GM23338 (cell line): ENCODE results near the gene MGAT5. TPM values are rescaled to one million over a fixed set of nuclear protein-coding genes. Genes with fewer than 3 reads are reported as not detected.

Experiments
- ATAC-seq: fragments of 200-7000 bp; cut with Tn5 transposase; 3 replicates; pipeline ENCODE4 v1.9.1; 2020
- DNase-seq: peaks from one replicate; pipeline ENCODE4 v3.0.0-alpha.2; 2015; ENCODE audit warnings: low spot score
- H2AFZ ChIP-seq: fragments of 200-600 bp; sonication (generic); 2 replicates; pipeline ENCODE4 v1.8.0; 2016; ENCODE audit warnings: antibody characterized with exemption, mild to moderate bottlenecking, moderate library complexity
- H3F3A ChIP-seq: fragments of 200-600 bp; sonication (generic); replicated peaks from 2 replicates; pipeline ENCODE4 v1.8.0; 2017; ENCODE audit warnings: antibody characterized with exemption, mixed run types, low read depth
- H3K27ac ChIP-seq: fragments of 200-600 bp; sonication (generic); 2 replicates; pipeline ENCODE4 v1.6.1; 2016; ENCODE audit warnings: low read depth
- H3K27me3 ChIP-seq: fragments of 200-600 bp; sonication (generic); 2 replicates; pipeline ENCODE4 v1.8.0; 2016; ENCODE audit warnings: mild to moderate bottlenecking, mixed run types, moderate library complexity; ENCODE audit not compliant: insufficient read depth
- H3K36me3 ChIP-seq: fragments of 200-600 bp; sonication (generic); 2 replicates; pipeline ENCODE4 v1.8.0; 2016; ENCODE audit warnings: mild to moderate bottlenecking; ENCODE audit not compliant: insufficient read depth
- H3K4me1 ChIP-seq: fragments of 200-600 bp; sonication (generic); 2 replicates; pipeline ENCODE4 v1.8.0; 2016; ENCODE audit warnings: mild to moderate bottlenecking, moderate library complexity; ENCODE audit not compliant: insufficient read depth
- H3K4me2 ChIP-seq: fragments of 200-600 bp; sonication (generic); 2 replicates; pipeline ENCODE4 v1.7.1; 2017; ENCODE audit warnings: mixed run types
- H3K4me3 ChIP-seq: fragments of 200-600 bp; sonication (generic); 2 replicates; pipeline ENCODE4 v1.6.1; 2016; ENCODE audit warnings: mixed run types
- H3K79me2 ChIP-seq: fragments of 200-600 bp; sonication (generic); replicated peaks from 2 replicates; pipeline ENCODE4 v1.8.0; 2017; ENCODE audit warnings: mild to moderate bottlenecking; ENCODE audit not compliant: insufficient read depth
- H3K9me2 ChIP-seq: fragments of 200-600 bp; sonication (generic); 2 replicates; pipeline ENCODE4 v1.8.0; 2017; ENCODE audit not compliant: insufficient read depth
- H4K20me1 ChIP-seq: fragments of 200-600 bp; sonication (generic); replicated peaks from 2 replicates; pipeline ENCODE4 v1.8.0; 2017; ENCODE audit warnings: mild to moderate bottlenecking; ENCODE audit not compliant: insufficient read depth
- H3K27ac Mint-ChIP-seq: 2 replicates; pipeline ENCODE4 v1.8.0; 2020; ENCODE audit warnings: inconsistent platforms, mild to moderate bottlenecking, moderate library complexity, mixed read lengths
- H3K27me3 Mint-ChIP-seq: 3 replicates; pipeline ENCODE4 v1.8.0; 2022; ENCODE audit warnings: low read depth, mild to moderate bottlenecking, moderate library complexity, mixed read lengths, inconsistent platforms; ENCODE audit not compliant: insufficient read depth, poor library complexity
- H3K36me3 Mint-ChIP-seq: 3 replicates; pipeline ENCODE4 v1.8.0; 2021; ENCODE audit warnings: low read depth, mild to moderate bottlenecking, inconsistent platforms, moderate library complexity, mixed read lengths
- H3K4me1 Mint-ChIP-seq: 3 replicates; pipeline ENCODE4 v1.8.0; 2020; ENCODE audit warnings: mild to moderate bottlenecking, inconsistent platforms, mixed read lengths
- H3K4me3 Mint-ChIP-seq: 3 replicates; pipeline ENCODE4 v1.8.0; 2021; ENCODE audit warnings: moderate library complexity, mild to moderate bottlenecking, inconsistent platforms, mixed read lengths
- H3K9me3 Mint-ChIP-seq: 3 replicates; pipeline ENCODE4 v1.8.0; 2020; ENCODE audit warnings: moderate library complexity, mild to moderate bottlenecking, inconsistent platforms, mixed read lengths
- EZH2 ChIP-seq: fragments of 200-600 bp; sonication (generic); IDR thresholded peaks from one replicate; pipeline ENCODE4 v1.8.0; 2017; ENCODE audit warnings: antibody characterized with exemption, mild to moderate bottlenecking, low read depth; ENCODE audit not compliant: unreplicated experiment
- EZH2phosphoT487 ChIP-seq: fragments of 200-600 bp; sonication (generic); IDR thresholded peaks from one replicate; pipeline ENCODE4 v1.8.1; 2018; ENCODE audit warnings: antibody characterized with exemption; ENCODE audit not compliant: unreplicated experiment
- POLR2AphosphoS5 ChIP-seq: IDR thresholded peaks from 2 replicates; pipeline ENCODE4 v1.6.1; 2016; ENCODE audit warnings: antibody characterized with exemption, low read depth
- REST ChIP-seq: IDR thresholded peaks from one replicate; pipeline ENCODE4 v1.6.1; 2018; ENCODE audit warnings: antibody characterized with exemption; ENCODE audit not compliant: unreplicated experiment
- ZNF114 ChIP-seq: fragments of 250-450 bp; sonication (Bioruptor Pico); IDR thresholded peaks from 2 replicates; pipeline ENCODE4 v1.5.0; 2020; ENCODE audit warnings: mild to moderate bottlenecking, moderate library complexity
- long read RNA-seq: library from polyadenylated mRNA; unstranded; transcript quantifications from one replicate; pipeline ENCODE4 v2.0.0, GENCODE V29; 2020; ENCODE audit not compliant: unreplicated experiment
- polyA plus RNA-seq: library from polyadenylated mRNA; unstranded; fragments of >200 nt; fragmentation: Nextera tagmentation; extraction: Ambion mirVana; gene quantifications from 2 replicates; pipeline ENCODE4 v1.2.1, GENCODE V29; 2016
- total RNA-seq: library from RNA; depleted of rRNA; stranded (reverse); fragments of >200 nt; shearing (Covaris generic); gene quantifications from 2 replicates; pipeline ENCODE4 v1.2.3, GENCODE V29; 2014; rRNA removed
- TF ChIP-seq, protein P1 (sequence below): fragments of 250-450 bp; sonication (Bioruptor Pico); IDR thresholded peaks from 2 replicates; pipeline ENCODE4 v1.5.0; 2020; ENCODE audit warnings: mild to moderate bottlenecking, moderate library complexity
- TF ChIP-seq, protein P2 (sequence below): IDR thresholded peaks from 2 replicates; pipeline ENCODE4 v1.6.1; 2016; ENCODE audit warnings: antibody characterized with exemption
- TF ChIP-seq, protein P3 (sequence below), 2 experiments: fragments of 200-600 bp in 1 of 2; sonication (generic) in 1 of 2; conservative IDR thresholded peaks; 2 replicates each; pipeline versions ENCODE4 v1.5.1 to v1.6.1; 2016 to 2017; ENCODE audit warnings: antibody characterized with exemption in 2 of 2, low read depth in 2 of 2, mild to moderate bottlenecking in 2 of 2, moderate library complexity in 1 of 2

Gene MGAT5
- 25.4 and 27.6 TPM in 2 replicates for total RNA-seq
- 4.6 and 7.0 TPM in 2 replicates for polyA plus RNA-seq
- long read RNA-seq, partial matches to known transcripts = 0 of 4 reads
- long read RNA-seq, other reads (novel, unspliced or antisense) = 4 of 4 reads

GRCh38 chr2:134253804-134254203 is at the start of gene MGAT5:
MGAT5 (plus strand) TSS chr2:134254072; CDS start chr2:134254404, 332 bp downstream.
- ATAC-seq = no peak
- no peak within 1 kb of the TSS for H3K4me2 ChIP-seq
- H3F3A ChIP-seq = no peaks in the 10 kb centered on the region
- H3K27me3 ChIP-seq = no peaks in the 10 kb centered on the region
- peaks cover 13% of the 10 kb centered on the region for H3K4me1 Mint-ChIP-seq
- no peaks in the 10 kb centered on the region for H3K27me3 Mint-ChIP-seq
- no peak within 1 kb of the TSS for H3K4me3 Mint-ChIP-seq
- no peak within 1 kb of the TSS; the same call in 1 of the 2 replicates for H3K27ac Mint-ChIP-seq
- no peaks in the 10 kb centered on the region for H3K36me3 Mint-ChIP-seq
- TF ChIP-seq REST (no peak), ZNF114 (CRISPR knock-in tag) (no peak), EZH2phosphoT487 (no peak)
- H4K20me1 ChIP-seq = peaks cover 7% of the 10 kb centered on the region; the same call in 1 of the 2 replicates
- H3K9me3 Mint-ChIP-seq = no peaks in the 10 kb centered on the region; the same call in 2 of the 3 replicates
- no peak for DNase-seq
- H3K27ac ChIP-seq = no peak within 1 kb of the TSS
- H3K4me1 ChIP-seq = no peaks in the 10 kb centered on the region
- no peak within 1 kb of the TSS for H3K4me3 ChIP-seq
- H3K36me3 ChIP-seq = no peaks in the 10 kb centered on the region
- peaks cover 26% of the 10 kb centered on the region for H3K79me2 ChIP-seq
- peaks cover 6% of the 10 kb centered on the region; the same call in 1 of the 2 replicates for H3K9me2 ChIP-seq
- no peak within 1 kb of the TSS for H2AFZ ChIP-seq

DNA sequence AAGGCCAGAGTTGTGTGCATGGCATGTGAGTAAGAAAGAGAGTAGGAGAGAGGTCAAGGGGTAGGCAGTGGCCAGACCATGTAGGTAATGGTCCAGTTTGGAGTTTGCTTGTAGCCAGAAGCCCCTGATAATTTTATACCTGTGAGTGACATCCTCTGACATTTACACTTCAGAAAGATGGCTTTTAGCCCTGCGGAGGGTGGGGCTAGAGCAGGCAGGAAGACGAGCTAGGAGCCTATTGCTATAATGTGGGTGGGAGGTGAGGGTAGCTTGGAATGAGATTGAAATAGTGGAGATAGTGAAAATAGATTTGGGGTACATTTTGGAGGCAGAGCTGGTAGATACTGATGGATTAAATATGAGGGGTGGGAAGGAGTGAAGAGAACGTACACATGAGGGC is 48.8 kb upstream of the MGAT5 start:
- no peaks in the 10 kb centered on the region; the same call in 1 of the 3 replicates for H3K9me3 Mint-ChIP-seq
- DNase-seq = no peak
- peaks cover 3% of the 10 kb centered on the region; the same call in 1 of the 2 replicates for H4K20me1 ChIP-seq
- no peaks in the 10 kb centered on the region for H3F3A ChIP-seq
- peaks cover 40% of the 10 kb centered on the region for H3K4me1 Mint-ChIP-seq
- H2AFZ ChIP-seq = no peak overlapping the region
- ATAC-seq = no peak
- H3K36me3 ChIP-seq = no peaks in the 10 kb centered on the region
- H3K4me1 ChIP-seq = peaks cover 66% of the 10 kb centered on the region
- H3K27me3 ChIP-seq = no peaks in the 10 kb centered on the region
- peaks cover 44% of the 10 kb centered on the region for H3K79me2 ChIP-seq
- no peak overlapping the region for H3K27ac ChIP-seq
- H3K4me3 ChIP-seq = no peak overlapping the region
- peak overlapping the region; percentile 60 for H3K4me2 ChIP-seq
- H3K27me3 Mint-ChIP-seq = peaks cover 6% of the 10 kb centered on the region
- no peak overlapping the region for H3K27ac Mint-ChIP-seq
- 0 out of 2 replicates have a peak, but pooled peaks cover 3% of the 10 kb centered on the region for H3K9me2 ChIP-seq
- H3K36me3 Mint-ChIP-seq = peaks cover 3% of the 10 kb centered on the region; the same call in 2 of the 3 replicates
- no peak overlapping the region for H3K4me3 Mint-ChIP-seq
- TF ChIP-seq, protein P1, sequence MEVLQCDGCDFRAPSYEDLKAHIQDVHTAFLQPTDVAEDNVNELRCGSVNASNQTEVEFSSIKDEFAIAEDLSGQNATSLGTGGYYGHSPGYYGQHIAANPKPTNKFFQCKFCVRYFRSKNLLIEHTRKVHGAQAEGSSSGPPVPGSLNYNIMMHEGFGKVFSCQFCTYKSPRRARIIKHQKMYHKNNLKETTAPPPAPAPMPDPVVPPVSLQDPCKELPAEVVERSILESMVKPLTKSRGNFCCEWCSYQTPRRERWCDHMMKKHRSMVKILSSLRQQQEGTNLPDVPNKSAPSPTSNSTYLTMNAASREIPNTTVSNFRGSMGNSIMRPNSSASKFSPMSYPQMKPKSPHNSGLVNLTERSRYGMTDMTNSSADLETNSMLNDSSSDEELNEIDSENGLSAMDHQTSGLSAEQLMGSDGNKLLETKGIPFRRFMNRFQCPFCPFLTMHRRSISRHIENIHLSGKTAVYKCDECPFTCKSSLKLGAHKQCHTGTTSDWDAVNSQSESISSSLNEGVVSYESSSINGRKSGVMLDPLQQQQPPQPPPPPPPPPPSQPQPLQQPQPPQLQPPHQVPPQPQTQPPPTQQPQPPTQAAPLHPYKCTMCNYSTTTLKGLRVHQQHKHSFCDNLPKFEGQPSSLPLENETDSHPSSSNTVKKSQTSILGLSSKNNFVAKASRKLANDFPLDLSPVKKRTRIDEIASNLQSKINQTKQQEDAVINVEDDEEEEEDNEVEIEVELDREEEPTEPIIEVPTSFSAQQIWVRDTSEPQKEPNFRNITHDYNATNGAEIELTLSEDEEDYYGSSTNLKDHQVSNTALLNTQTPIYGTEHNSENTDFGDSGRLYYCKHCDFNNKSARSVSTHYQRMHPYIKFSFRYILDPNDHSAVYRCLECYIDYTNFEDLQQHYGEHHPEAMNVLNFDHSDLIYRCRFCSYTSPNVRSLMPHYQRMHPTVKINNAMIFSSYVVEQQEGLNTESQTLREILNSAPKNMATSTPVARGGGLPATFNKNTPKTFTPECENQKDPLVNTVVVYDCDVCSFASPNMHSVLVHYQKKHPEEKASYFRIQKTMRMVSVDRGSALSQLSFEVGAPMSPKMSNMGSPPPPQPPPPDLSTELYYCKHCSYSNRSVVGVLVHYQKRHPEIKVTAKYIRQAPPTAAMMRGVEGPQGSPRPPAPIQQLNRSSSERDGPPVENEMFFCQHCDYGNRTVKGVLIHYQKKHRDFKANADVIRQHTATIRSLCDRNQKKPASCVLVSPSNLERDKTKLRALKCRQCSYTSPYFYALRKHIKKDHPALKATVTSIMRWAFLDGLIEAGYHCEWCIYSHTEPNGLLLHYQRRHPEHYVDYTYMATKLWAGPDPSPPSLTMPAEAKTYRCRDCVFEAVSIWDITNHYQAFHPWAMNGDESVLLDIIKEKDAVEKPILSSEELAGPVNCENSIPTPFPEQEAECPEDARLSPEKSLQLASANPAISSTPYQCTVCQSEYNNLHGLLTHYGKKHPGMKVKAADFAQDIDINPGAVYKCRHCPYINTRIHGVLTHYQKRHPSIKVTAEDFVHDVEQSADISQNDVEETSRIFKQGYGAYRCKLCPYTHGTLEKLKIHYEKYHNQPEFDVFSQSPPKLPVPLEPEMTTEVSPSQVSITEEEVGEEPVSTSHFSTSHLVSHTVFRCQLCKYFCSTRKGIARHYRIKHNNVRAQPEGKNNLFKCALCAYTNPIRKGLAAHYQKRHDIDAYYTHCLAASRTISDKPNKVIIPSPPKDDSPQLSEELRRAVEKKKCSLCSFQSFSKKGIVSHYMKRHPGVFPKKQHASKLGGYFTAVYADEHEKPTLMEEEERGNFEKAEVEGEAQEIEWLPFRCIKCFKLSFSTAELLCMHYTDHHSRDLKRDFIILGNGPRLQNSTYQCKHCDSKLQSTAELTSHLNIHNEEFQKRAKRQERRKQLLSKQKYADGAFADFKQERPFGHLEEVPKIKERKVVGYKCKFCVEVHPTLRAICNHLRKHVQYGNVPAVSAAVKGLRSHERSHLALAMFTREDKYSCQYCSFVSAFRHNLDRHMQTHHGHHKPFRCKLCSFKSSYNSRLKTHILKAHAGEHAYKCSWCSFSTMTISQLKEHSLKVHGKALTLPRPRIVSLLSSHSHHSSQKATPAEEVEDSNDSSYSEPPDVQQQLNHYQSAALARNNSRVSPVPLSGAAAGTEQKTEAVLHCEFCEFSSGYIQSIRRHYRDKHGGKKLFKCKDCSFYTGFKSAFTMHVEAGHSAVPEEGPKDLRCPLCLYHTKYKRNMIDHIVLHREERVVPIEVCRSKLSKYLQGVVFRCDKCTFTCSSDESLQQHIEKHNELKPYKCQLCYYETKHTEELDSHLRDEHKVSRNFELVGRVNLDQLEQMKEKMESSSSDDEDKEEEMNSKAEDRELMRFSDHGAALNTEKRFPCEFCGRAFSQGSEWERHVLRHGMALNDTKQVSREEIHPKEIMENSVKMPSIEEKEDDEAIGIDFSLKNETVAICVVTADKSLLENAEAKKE (CRISPR knock-in tag) = no peak
- TF ChIP-seq, protein P2, sequence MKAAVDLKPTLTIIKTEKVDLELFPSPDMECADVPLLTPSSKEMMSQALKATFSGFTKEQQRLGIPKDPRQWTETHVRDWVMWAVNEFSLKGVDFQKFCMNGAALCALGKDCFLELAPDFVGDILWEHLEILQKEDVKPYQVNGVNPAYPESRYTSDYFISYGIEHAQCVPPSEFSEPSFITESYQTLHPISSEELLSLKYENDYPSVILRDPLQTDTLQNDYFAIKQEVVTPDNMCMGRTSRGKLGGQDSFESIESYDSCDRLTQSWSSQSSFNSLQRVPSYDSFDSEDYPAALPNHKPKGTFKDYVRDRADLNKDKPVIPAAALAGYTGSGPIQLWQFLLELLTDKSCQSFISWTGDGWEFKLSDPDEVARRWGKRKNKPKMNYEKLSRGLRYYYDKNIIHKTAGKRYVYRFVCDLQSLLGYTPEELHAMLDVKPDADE = no peak
- TF ChIP-seq POLR2AphosphoS5 (no peak), EZH2 (no peak)
- TF ChIP-seq, protein P3, sequence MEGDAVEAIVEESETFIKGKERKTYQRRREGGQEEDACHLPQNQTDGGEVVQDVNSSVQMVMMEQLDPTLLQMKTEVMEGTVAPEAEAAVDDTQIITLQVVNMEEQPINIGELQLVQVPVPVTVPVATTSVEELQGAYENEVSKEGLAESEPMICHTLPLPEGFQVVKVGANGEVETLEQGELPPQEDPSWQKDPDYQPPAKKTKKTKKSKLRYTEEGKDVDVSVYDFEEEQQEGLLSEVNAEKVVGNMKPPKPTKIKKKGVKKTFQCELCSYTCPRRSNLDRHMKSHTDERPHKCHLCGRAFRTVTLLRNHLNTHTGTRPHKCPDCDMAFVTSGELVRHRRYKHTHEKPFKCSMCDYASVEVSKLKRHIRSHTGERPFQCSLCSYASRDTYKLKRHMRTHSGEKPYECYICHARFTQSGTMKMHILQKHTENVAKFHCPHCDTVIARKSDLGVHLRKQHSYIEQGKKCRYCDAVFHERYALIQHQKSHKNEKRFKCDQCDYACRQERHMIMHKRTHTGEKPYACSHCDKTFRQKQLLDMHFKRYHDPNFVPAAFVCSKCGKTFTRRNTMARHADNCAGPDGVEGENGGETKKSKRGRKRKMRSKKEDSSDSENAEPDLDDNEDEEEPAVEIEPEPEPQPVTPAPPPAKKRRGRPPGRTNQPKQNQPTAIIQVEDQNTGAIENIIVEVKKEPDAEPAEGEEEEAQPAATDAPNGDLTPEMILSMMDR (conservative IDR thresholded peaks at IDR 0.05; ENCODE audit: low read depth in 2 of 2) = no peak
